Measurements from ENCODE around the gene NPHP1.
"Not testable (repeated sequence)": the region's sequence is repeated elsewhere in the genome, so short reads cannot be mapped to it uniquely, and the experiment has no call there.

The NPHP1 gene

DNA sequence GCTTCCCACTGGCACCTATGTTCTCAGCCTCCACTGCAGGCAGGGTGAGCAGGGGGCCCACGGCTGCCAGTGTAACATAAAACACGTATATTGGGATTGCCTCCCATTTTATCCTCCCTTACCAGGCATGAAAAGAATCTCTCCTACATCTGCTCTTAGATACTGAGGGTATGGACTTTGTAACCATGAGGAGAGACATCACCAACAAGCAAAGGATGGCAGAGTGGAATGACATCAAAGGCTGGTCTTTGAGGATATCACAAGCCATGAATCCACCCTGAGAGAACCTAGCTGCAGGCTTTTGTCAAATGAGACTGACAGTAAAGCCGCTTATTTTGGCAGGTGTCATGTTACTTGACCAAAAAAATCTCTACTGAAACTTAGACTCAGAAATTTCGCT, 7.4 kb downstream of the NPHP1 start:
- DNase-seq (ENCODE audit: low spot score), result no peak

DNA sequence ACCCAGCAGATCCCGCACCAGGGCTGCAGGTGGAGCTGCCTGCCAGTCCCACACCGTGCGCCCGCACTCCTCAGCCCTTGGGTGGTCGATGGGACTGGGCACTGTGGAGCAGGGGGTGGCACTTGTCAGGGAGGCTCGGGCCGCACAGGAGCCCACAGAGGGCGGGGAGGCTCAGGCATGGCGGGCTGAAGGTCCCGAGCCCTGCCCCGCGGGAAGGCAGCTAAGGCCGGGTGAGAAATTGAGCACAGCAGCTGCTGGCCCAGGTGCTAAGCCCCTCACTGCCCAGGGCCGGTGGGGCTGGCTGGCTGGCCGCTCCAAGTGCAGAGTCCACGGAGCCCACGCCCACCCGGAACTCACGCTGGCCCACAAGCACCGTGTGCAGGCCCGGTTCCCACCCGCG, 14.6 kb downstream of the NPHP1 start:
- not testable (repeated sequence) for DNase-seq (ENCODE audit: low spot score)

DNA sequence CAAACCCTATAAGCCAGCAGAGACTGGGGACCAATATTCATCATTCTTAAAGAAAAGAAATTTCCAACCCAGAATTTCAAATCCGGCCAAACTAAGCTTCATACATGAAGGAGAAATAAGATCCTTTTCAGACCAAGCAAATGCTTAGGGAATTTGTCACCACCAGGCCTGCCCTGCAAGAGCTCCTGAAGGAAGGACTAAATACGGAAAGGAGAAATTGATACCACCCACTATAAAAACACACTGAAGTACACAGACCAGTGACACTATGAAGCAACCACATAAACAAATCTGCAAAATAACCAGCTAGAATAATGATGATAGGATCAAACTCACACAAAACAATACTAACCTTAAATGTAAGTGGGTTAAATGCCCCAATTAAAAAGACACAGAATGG, 22.4 kb downstream of the NPHP1 start:
- DNase-seq (ENCODE audit: low spot score), result no peak

- DNase-seq (ENCODE audit: low spot score), result no peak
Observed at GRCh38 chr2:110180036-110180435, 24.8 kb downstream of the NPHP1 start.

- peak; percentile 48 for DNase-seq (ENCODE audit: low spot score)
Observed at GRCh38 chr2:110173523-110173922, 31.3 kb downstream of the NPHP1 start.

DNA sequence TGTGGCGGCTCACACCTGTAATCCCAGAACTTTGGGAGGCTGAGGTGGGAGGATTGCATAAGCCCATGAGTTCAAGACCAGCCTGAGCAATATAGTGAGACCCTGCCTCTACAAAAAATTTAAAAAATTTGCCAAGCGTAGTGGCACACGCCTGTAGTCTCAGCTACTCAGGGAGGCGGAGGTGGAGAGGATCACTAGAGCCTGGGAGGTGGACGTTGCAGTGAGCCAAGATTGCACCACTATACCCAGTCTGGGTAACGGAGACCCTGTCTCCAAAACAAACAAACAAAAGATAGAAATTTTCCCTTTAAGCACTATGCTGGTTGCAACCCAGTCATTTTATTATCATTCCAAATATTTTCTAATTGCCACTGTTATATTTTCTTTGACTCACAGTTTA, 32.3 kb downstream of the NPHP1 start:
- DNase-seq (ENCODE audit: low spot score), result no peak

DNA sequence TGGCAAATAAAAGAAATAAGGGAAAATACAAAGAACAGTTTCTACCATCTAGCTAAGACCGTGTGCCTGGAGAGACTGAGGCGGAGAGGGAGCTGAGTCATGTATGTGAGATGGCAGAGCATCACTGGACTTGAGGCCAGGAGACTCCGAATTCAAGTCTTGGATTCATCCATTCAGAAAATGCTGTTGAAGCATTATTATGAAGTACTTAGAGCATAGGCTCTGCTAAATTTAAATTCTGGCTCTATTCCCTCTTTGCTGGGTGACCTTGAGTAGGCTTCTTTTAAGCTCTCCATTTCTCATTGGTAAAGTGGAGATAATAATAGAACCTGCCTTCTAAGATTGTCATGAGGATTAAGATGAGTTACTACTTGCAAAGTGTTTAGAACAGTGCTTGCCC, 34.7 kb downstream of the NPHP1 start:
- no peak for DNase-seq (ENCODE audit: low spot score)

- no peak for DNase-seq (ENCODE audit: low spot score)
Observed at GRCh38 chr2:110167326-110168000, 37.4 kb downstream of the NPHP1 start.

DNA sequence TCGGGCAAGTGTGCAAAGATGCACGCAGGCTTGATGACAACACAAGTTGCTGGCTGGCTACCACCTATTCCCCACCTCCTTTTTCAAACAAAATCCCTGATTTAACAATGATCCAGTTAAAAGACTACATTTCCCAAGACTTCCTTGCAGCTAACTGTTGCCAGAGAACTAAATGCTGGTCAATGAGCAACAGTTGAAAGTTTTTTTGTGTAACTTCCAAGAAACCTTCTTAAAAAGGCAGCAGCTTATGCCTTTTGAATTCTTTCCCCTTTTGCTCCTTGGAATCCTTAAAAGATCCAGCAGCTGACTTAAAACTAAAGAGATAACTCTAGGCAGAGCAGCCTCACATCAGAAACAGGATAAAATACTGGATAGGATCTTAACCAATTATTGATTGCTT, 38.5 kb downstream of the NPHP1 start:
- DNase-seq (ENCODE audit: low spot score), result no peak

DNA sequence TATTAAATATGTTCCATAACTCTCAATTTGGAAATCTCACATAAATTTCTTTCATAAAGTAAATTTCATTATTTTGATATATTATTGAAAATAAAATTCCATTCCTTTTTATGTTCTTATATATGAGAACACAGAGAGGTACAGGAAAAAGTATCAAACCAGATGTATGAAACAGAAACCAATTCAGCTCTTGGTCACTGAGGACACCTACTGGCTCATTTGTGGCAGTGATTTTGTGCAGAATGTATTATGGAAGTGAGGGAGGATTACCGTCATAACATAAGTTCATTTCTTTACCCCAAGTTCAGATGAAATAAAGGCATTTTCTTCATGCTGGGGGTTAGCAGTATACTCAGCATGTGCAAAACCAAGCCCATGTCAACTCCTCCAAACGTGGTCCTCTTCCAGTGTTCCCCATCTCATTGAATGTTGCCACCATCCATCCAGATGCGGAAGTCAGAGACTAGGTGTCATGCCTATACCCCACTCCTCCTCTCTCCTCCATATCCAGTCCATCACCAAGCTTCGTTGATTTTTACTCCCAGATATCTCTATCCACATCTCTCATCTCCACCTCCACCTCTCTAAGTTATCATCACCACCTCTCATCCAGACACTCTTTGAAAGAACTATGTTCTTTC, 47.5 kb downstream of the NPHP1 start:
- peak; percentile 78 for DNase-seq (ENCODE audit: low spot score)

DNA sequence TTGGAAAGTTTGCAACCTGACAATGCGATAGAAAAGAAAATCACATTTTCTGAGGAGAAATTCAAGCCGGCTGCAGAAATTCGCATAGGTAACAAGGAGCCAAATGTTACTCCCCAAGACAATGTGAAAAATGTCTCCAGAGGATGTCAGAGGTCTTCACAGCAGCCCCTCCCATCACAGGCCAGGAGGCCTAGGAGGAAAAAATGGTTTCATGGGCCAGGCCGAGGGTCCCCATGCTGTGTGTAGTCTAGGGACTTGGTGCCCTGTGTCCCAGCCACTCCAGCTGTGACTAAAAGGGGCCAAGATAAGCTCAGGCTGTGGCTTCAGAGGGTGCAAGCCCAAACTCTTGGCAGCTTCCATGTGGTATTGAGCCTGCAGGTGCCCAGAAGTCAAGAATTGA, 50.0 kb downstream of the NPHP1 start:
- DNase-seq (ENCODE audit: low spot score), result not testable (repeated sequence)

GRCh38 chr2:110154188-110154587, 50.6 kb downstream of the NPHP1 start:
- DNase-seq (ENCODE audit: low spot score), result not testable (repeated sequence)

DNA sequence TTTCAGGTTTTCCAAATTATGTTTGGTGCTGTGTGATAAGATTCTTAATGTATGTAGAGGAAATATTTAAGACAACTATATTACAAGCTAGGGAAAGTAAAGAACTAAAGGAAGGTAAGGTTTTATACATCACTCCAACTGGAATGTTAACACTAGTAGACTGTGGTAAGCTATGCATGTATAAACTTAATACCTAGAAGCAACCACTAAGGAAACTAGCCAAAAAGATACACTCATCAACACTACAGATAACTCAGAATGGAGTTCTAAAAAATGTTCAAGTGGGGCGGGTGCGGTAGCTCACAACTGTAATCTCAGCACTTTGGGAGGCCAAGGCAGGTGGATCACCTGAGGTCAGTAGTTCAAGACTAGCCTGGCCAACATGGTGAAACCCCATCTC, 51.4 kb downstream of the NPHP1 start:
- no peak for DNase-seq (ENCODE audit: low spot score)

GRCh38 chr2:110152943-110153342, 51.9 kb downstream of the NPHP1 start:
- DNase-seq (ENCODE audit: low spot score), result no peak

- peak; percentile 80 for DNase-seq (ENCODE audit: low spot score)
Observed at GRCh38 chr2:110149330-110150220, 55.2 kb downstream of the NPHP1 start.

- DNase-seq (ENCODE audit: low spot score), result no peak
Observed at GRCh38 chr2:110146945-110147332, 57.9 kb downstream of the NPHP1 start.

DNA sequence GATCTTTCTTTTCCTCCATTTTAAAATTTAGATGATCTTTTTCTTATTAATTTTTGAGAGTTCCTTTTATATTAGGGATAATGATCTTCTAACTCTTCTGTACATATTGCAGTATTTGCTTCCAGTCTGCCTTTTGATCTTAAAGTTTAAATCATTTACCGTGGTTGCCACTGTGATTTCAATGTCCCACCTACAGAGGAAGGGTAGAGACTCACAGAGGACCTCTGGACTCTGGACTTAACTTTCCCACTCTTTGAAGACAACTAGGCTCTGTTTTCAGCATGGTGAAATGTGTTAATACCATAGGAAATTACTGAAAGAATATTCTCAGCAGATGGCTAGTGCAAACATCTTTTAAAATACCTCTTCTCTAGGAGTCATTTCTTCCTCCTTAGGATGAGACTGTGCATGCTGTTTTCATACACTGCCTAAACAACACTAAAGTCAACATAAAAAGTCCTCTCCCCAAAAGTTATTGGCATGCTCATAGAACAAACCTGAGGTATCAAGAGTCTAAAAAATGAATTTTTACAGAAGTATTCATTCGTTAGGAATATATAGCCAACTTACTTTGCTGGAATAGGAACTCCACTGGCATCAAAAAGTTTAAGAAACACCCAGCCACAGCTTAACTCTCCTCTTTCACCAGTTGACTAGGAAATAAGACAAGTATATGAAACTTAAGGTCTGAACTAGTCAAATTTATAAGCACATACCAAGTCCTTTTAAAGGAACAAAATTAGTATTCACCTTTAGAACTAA, 58.4 kb downstream of the NPHP1 start:
- DNase-seq (ENCODE audit: low spot score), result no peak

DNA sequence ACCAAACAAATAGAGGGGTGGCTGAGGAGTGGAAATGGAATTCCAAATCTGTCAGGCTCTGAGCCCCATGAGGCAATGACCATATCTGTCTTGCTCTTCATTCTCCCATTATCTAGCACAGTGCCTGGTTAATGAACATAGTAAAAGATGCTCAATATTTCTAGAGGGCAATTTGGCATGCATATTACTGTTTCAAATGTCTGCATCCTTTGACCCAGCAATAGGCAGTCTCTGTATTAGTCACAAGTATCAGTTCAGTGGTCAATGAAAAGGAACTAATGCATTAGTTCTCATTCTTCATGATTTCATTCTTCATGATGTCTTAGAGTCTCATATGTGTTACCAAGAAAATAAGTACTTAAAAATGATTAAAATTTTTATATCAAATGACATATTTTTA, 60.8 kb downstream of the NPHP1 start:
- no peak for DNase-seq (ENCODE audit: low spot score)

DNA sequence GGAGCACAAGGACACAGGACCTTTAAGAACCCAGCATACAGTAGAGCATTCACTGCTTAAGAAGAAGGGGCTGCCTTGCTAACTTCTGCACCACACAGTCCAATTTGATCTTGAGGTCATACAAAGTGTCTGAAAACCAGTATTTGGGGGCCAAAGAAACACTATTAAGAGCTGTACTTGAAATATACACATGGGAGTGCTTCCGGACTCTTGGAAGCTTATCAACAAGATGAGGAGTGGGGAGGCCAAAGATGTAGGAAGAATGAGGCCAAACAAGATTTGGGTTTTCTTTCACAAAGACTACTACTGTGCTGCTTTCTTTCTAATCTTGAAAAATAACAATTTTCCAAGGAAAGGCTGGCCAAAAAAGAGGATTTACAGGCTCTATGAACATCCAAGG, 64.4 kb downstream of the NPHP1 start:
- no peak for DNase-seq (ENCODE audit: low spot score)

- DNase-seq (ENCODE audit: low spot score), result no peak
Observed at GRCh38 chr2:110134025-110134424, 70.8 kb downstream of the NPHP1 start.

DNA sequence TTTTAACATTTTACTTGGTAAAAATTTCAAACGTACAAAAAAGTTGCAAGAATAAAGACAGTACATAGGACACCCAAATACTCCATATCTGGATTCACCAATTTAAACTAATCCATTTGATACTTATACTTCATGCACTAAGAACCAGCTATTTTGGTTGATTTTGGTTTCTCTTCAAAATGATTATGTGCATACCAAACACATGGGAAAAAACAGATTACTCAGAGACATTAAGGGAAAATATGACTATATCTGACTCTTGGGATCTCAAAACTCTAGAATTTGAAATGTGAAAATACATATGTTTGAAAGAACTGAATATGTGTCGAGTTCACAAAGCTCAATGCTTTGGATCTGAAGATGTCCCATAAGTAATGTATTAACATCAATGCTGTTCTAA, 73.6 kb downstream of the NPHP1 start:
- no peak for DNase-seq (ENCODE audit: low spot score)

GRCh38 chr2:110130757-110131156, 74.1 kb downstream of the NPHP1 start:
- DNase-seq (ENCODE audit: low spot score), result no peak

Data from RKO (cell line).